Astrocyte (in vitro differentiated cells and primary cell): ENCODE results near the gene EML6.

Experiments used
- EZH2 ChIP-seq: IDR thresholded peaks from 2 replicates; pipeline ENCODE4 v1.6.1; 2012; ENCODE audit warnings: mild to moderate bottlenecking, low read length, inconsistent platforms; ENCODE audit not compliant: insufficient read depth
- TF ChIP-seq, protein P1 (sequence below): IDR thresholded peaks from 2 replicates; pipeline ENCODE4 v1.5.1; 2011; ENCODE audit warnings: low read depth, mild to moderate bottlenecking, inconsistent platforms, low read length, moderate library complexity; ENCODE audit not compliant: insufficient read depth

DNA sequence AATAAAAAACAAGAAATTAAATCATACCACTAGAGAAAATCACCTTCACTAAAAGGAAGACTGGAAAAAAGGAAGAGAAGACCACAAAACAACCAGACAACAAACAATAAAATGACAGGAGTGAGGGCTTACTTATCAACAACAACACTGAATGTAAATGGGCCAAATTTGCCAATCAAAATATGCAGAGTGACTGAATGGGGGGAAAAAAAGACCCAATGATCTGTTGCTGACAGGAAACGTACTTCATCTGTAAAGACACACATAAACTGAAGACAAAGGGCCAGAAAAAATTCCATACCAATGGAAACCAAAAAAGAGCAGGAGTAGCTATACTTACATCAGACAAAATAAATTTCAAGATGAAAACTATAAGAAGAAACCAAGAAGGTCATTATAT is 25.5 kb upstream of the EML6 start:
- TF ChIP-seq, protein P1, sequence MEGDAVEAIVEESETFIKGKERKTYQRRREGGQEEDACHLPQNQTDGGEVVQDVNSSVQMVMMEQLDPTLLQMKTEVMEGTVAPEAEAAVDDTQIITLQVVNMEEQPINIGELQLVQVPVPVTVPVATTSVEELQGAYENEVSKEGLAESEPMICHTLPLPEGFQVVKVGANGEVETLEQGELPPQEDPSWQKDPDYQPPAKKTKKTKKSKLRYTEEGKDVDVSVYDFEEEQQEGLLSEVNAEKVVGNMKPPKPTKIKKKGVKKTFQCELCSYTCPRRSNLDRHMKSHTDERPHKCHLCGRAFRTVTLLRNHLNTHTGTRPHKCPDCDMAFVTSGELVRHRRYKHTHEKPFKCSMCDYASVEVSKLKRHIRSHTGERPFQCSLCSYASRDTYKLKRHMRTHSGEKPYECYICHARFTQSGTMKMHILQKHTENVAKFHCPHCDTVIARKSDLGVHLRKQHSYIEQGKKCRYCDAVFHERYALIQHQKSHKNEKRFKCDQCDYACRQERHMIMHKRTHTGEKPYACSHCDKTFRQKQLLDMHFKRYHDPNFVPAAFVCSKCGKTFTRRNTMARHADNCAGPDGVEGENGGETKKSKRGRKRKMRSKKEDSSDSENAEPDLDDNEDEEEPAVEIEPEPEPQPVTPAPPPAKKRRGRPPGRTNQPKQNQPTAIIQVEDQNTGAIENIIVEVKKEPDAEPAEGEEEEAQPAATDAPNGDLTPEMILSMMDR = no peak
- no peak for TF ChIP-seq EZH2
